Neural progenitor cell (in vitro differentiated cells): ENCODE data around the gene PYROXD2. TPM values are rescaled to one million over a fixed set of nuclear protein-coding genes. Genes with fewer than 3 reads are reported as not detected.

Source experiments
- DNase-seq: peaks from one replicate; pipeline ENCODE4 v3.0.0-alpha.2; 2016; ENCODE audit warnings: low spot score
- H2AFZ ChIP-seq: fragments of 200-600 bp; sonication (generic); replicated peaks from 2 replicates; pipeline ENCODE4 v1.6.1; 2016; ENCODE audit warnings: antibody characterized with exemption
- H3F3A ChIP-seq: fragments of 200-600 bp; sonication (generic); 2 replicates; pipeline ENCODE4 v1.6.1; 2016; ENCODE audit warnings: antibody characterized with exemption, low read depth
- H3K27ac ChIP-seq: fragments of 200-600 bp; sonication (generic); 2 replicates; pipeline ENCODE4 v1.5.1; 2016; ENCODE audit warnings: mild to moderate bottlenecking
- H3K27me3 ChIP-seq: fragments of 200-600 bp; sonication (generic); 2 replicates; pipeline ENCODE4 v1.6.1; 2016; ENCODE audit warnings: mild to moderate bottlenecking, moderate library complexity
- H3K36me3 ChIP-seq: fragments of 200-600 bp; sonication (generic); 2 replicates; pipeline ENCODE4 v1.5.1; 2016
- H3K4me1 ChIP-seq: fragments of 200-600 bp; sonication (generic); 2 replicates; pipeline ENCODE4 v1.6.1; 2016; ENCODE audit warnings: mixed run types
- H3K4me2 ChIP-seq: fragments of 200-600 bp; sonication (generic); 2 replicates; pipeline ENCODE4 v1.6.1; 2016
- H3K4me3 ChIP-seq: fragments of 200-600 bp; sonication (generic); 2 replicates; pipeline ENCODE4 v1.5.1; 2016
- H3K79me2 ChIP-seq: fragments of 200-600 bp; sonication (generic); 2 replicates; pipeline ENCODE4 v1.6.1; 2016; ENCODE audit warnings: low read depth
- H3K9ac ChIP-seq: fragments of 200-600 bp; sonication (generic); 2 replicates; pipeline ENCODE4 v1.6.1; 2016
- H3K9me3 ChIP-seq: fragments of 200-600 bp; sonication (generic); 2 replicates; pipeline ENCODE4 v1.5.1; 2016; ENCODE audit warnings: low read depth
- H4K20me1 ChIP-seq: fragments of 200-600 bp; sonication (generic); 2 replicates; pipeline ENCODE4 v1.6.1; 2016; ENCODE audit warnings: low read depth
- H3K27ac Mint-ChIP-seq: 3 replicates; pipeline ENCODE4 v1.8.0; 2021; ENCODE audit warnings: mixed read lengths
- H3K27me3 Mint-ChIP-seq: 2 replicates; pipeline ENCODE4 v1.8.0; 2022; ENCODE audit warnings: low read depth, mild to moderate bottlenecking, inconsistent platforms, moderate library complexity, mixed read lengths; ENCODE audit not compliant: insufficient read depth
- H3K36me3 Mint-ChIP-seq: 3 replicates; pipeline ENCODE4 v1.8.0; 2021; ENCODE audit warnings: mixed read lengths
- H3K4me1 Mint-ChIP-seq: 3 replicates; pipeline ENCODE4 v1.8.0; 2021; ENCODE audit warnings: mixed read lengths
- H3K4me3 Mint-ChIP-seq: 3 replicates; pipeline ENCODE4 v1.8.0; 2021; ENCODE audit warnings: mild to moderate bottlenecking, moderate library complexity, mixed read lengths
- H3K9me3 Mint-ChIP-seq: 3 replicates; pipeline ENCODE4 v1.8.0; 2020; ENCODE audit warnings: mixed read lengths
- EZH2 ChIP-seq: fragments of 200-600 bp; sonication (generic); IDR thresholded peaks from 2 replicates; pipeline ENCODE4 v1.6.1; 2017; ENCODE audit warnings: antibody characterized with exemption, mild to moderate bottlenecking, moderate library complexity
- EZH2phosphoT487 ChIP-seq: fragments of 200-600 bp; sonication (generic); IDR thresholded peaks from 2 replicates; pipeline ENCODE4 v1.6.1; 2017; ENCODE audit warnings: antibody characterized with exemption
- total RNA-seq: library from RNA; depleted of rRNA; stranded (reverse); fragments of >200 nt; gene quantifications from 2 replicates; pipeline ENCODE4 v1.2.3, GENCODE V29; 2015; ENCODE audit warnings: low replicate concordance
- TF ChIP-seq, protein P1 (sequence below): fragments of 200-600 bp; sonication (generic); IDR thresholded peaks from 2 replicates; pipeline ENCODE4 v1.5.1; 2017; ENCODE audit warnings: antibody characterized with exemption, mild to moderate bottlenecking

Gene PYROXD2
- total RNA-seq, 1 donor from 2014 or later, result 10.5 TPM

GRCh38 chr10:98453729-98454128 is 38.7 kb upstream of the PYROXD2 start:
- Mint-ChIP-seq H3K36me3 (no peaks in the 10 kb centered on the region), H3K4me1 (peaks cover 26% of the 10 kb centered on the region), H3K9me3 (no peaks in the 10 kb centered on the region), H3K4me3 (no peak overlapping the region), H3K27ac (no peak overlapping the region), H3K27me3 (peaks cover 3% of the 10 kb centered on the region)
- no peaks in the 10 kb centered on the region for H3K36me3 ChIP-seq
- no peak overlapping the region for H3K4me3 ChIP-seq
- no peak overlapping the region for H3K4me2 ChIP-seq
- H4K20me1 ChIP-seq, result no peaks in the 10 kb centered on the region
- peaks cover 30% of the 10 kb centered on the region for H3F3A ChIP-seq
- TF ChIP-seq EZH2phosphoT487 (no peak), EZH2 (no peak)
- TF ChIP-seq, protein P1, sequence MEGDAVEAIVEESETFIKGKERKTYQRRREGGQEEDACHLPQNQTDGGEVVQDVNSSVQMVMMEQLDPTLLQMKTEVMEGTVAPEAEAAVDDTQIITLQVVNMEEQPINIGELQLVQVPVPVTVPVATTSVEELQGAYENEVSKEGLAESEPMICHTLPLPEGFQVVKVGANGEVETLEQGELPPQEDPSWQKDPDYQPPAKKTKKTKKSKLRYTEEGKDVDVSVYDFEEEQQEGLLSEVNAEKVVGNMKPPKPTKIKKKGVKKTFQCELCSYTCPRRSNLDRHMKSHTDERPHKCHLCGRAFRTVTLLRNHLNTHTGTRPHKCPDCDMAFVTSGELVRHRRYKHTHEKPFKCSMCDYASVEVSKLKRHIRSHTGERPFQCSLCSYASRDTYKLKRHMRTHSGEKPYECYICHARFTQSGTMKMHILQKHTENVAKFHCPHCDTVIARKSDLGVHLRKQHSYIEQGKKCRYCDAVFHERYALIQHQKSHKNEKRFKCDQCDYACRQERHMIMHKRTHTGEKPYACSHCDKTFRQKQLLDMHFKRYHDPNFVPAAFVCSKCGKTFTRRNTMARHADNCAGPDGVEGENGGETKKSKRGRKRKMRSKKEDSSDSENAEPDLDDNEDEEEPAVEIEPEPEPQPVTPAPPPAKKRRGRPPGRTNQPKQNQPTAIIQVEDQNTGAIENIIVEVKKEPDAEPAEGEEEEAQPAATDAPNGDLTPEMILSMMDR, result no peak
- H3K9me3 ChIP-seq, result no peaks in the 10 kb centered on the region
- H2AFZ ChIP-seq, result no peak overlapping the region
- H3K27ac ChIP-seq, result no peak overlapping the region
- peaks cover 28% of the 10 kb centered on the region for H3K4me1 ChIP-seq
- H3K79me2 ChIP-seq, result no peaks in the 10 kb centered on the region
- H3K27me3 ChIP-seq, result peaks cover 17% of the 10 kb centered on the region
- DNase-seq, result no peak
- H3K9ac ChIP-seq, result no peak overlapping the region

DNA sequence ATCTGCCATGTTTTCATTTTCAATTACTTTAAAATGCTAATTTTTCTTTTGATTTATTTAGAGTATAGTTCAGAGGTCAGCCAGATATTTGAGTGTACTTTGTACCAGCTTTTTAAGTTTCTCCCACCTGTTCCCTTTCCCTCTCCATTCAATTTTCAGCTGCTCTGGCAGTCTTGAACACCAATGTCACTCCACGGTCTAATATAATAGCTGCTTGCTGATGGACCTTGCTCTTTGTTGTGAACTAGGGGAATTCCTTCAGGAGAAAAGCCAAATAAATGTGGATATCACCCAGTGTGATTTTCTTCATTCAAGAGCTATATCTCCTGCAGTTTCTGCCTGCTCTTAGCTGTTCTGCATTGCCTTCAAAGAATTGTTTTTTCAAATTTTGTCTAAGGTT is 35.6 kb upstream of the PYROXD2 start:
- Histone ChIP-seq H3K27me3 (no peaks in the 10 kb centered on the region), H3K9ac (no peak overlapping the region), H3K79me2 (no peaks in the 10 kb centered on the region), H3K27ac (no peak overlapping the region), H4K20me1 (no peaks in the 10 kb centered on the region), H3K4me2 (no peak overlapping the region), H3K36me3 (no peaks in the 10 kb centered on the region), H3K4me1 (peaks cover 2% of the 10 kb centered on the region), H2AFZ (no peak overlapping the region), H3K9me3 (no peaks in the 10 kb centered on the region), H3F3A (peaks cover 11% of the 10 kb centered on the region), H3K4me3 (no peak overlapping the region)
- H3K27ac Mint-ChIP-seq, result no peak overlapping the region
- H3K36me3 Mint-ChIP-seq, result no peaks in the 10 kb centered on the region
- H3K27me3 Mint-ChIP-seq, result peaks cover 2% of the 10 kb centered on the region
- DNase-seq, result no peak
- no peak overlapping the region for H3K4me3 Mint-ChIP-seq
- peaks cover 2% of the 10 kb centered on the region for H3K9me3 Mint-ChIP-seq
- TF ChIP-seq EZH2phosphoT487 (no peak), EZH2 (no peak)
- TF ChIP-seq, protein P1, result no peak
- peaks cover 6% of the 10 kb centered on the region for H3K4me1 Mint-ChIP-seq

- H3K9me3 ChIP-seq, result no peaks in the 10 kb centered on the region
- no peaks in the 10 kb centered on the region for H4K20me1 ChIP-seq
- no peaks in the 10 kb centered on the region for H3K4me1 ChIP-seq
- H3F3A ChIP-seq, result peaks cover 7% of the 10 kb centered on the region
- peaks cover 2% of the 10 kb centered on the region for H3K27me3 Mint-ChIP-seq
- H3K36me3 ChIP-seq, result no peaks in the 10 kb centered on the region
- H3K4me3 Mint-ChIP-seq, result no peak overlapping the region
- peaks cover 5% of the 10 kb centered on the region for H3K4me1 Mint-ChIP-seq
- no peak for DNase-seq
- no peak overlapping the region for H3K27ac Mint-ChIP-seq
- no peaks in the 10 kb centered on the region for H3K36me3 Mint-ChIP-seq
- TF ChIP-seq EZH2 (no peak), EZH2phosphoT487 (no peak)
- TF ChIP-seq, protein P1, result no peak
- H3K27ac ChIP-seq, result no peak overlapping the region
- no peak overlapping the region for H2AFZ ChIP-seq
- H3K4me2 ChIP-seq, result no peak overlapping the region
- H3K27me3 ChIP-seq, result no peaks in the 10 kb centered on the region
- no peak overlapping the region for H3K4me3 ChIP-seq
- peaks cover 2% of the 10 kb centered on the region for H3K9me3 Mint-ChIP-seq
- H3K79me2 ChIP-seq, result no peaks in the 10 kb centered on the region
- no peak overlapping the region for H3K9ac ChIP-seq
Observed at GRCh38 chr10:98449287-98449686, 34.3 kb upstream of the PYROXD2 start.
